ENCODE data around the gene ANKRD36C. TPM values are rescaled to one million over a fixed set of nuclear protein-coding genes. Genes with fewer than 3 reads are reported as not detected.
A peak's percentile ranks its signal among the peaks of the same experiment; 100 is the strongest.
"Not testable (repeated sequence)": the region's sequence is repeated elsewhere in the genome, so short reads cannot be mapped to it uniquely, and the experiment has no call there.

The ANKRD36C gene
- total RNA-seq, 1 donor: 42.7 TPM

- DNase-seq (ENCODE audit: insufficient read length, low spot score, missing footprints); H2AFZ ChIP-seq (ENCODE audit: low read length); H3K79me2 ChIP-seq (ENCODE audit: insufficient read depth, low read length); H3K36me3 ChIP-seq (ENCODE audit: insufficient read depth, low read length); H3K27ac ChIP-seq (ENCODE audit: low read depth, low read length); H3K4me1 ChIP-seq (ENCODE audit: insufficient read depth, low read length); H3K27me3 ChIP-seq (ENCODE audit: insufficient read depth, low read length); H3K4me3 ChIP-seq (ENCODE audit: insufficient read depth, low read length); H3K9me3 ChIP-seq (ENCODE audit: low read depth, low read length); H4K20me1 ChIP-seq (ENCODE audit: insufficient read depth, low read length); H3K4me2 ChIP-seq (ENCODE audit: insufficient read depth, low read length): not testable (repeated sequence)
Observed at GRCh38 chr2:96019909-96020590, 28.4 kb upstream of the ANKRD36C start.

GRCh38 chr2:96016321-96016720 lies 24.7 kb upstream of the ANKRD36C start:
- not testable (repeated sequence) for H3K4me3 ChIP-seq (ENCODE audit: insufficient read depth, low read length); H2AFZ ChIP-seq (ENCODE audit: low read length); H4K20me1 ChIP-seq (ENCODE audit: insufficient read depth, low read length); H3K27ac ChIP-seq (ENCODE audit: low read depth, low read length); DNase-seq (ENCODE audit: insufficient read length, low spot score, missing footprints); H3K9me3 ChIP-seq (ENCODE audit: low read depth, low read length); H3K4me2 ChIP-seq (ENCODE audit: insufficient read depth, low read length); H3K27me3 ChIP-seq (ENCODE audit: insufficient read depth, low read length); H3K4me1 ChIP-seq (ENCODE audit: insufficient read depth, low read length); H3K79me2 ChIP-seq (ENCODE audit: insufficient read depth, low read length); H3K36me3 ChIP-seq (ENCODE audit: insufficient read depth, low read length)

- not testable (repeated sequence) for H2AFZ ChIP-seq (ENCODE audit: low read length); H3K27ac ChIP-seq (ENCODE audit: low read depth, low read length); H3K4me3 ChIP-seq (ENCODE audit: insufficient read depth, low read length); H3K4me2 ChIP-seq (ENCODE audit: insufficient read depth, low read length); H3K9me3 ChIP-seq (ENCODE audit: low read depth, low read length); H4K20me1 ChIP-seq (ENCODE audit: insufficient read depth, low read length); H3K79me2 ChIP-seq (ENCODE audit: insufficient read depth, low read length); DNase-seq (ENCODE audit: insufficient read length, low spot score, missing footprints); H3K4me1 ChIP-seq (ENCODE audit: insufficient read depth, low read length); H3K36me3 ChIP-seq (ENCODE audit: insufficient read depth, low read length); H3K27me3 ChIP-seq (ENCODE audit: insufficient read depth, low read length)
Observed at GRCh38 chr2:96012792-96013264, 21.2 kb upstream of the ANKRD36C start.

GRCh38 chr2:96012086-96012791 lies 20.6 kb upstream of the ANKRD36C start:
- not testable (repeated sequence) for H3K4me1 ChIP-seq (ENCODE audit: insufficient read depth, low read length); H4K20me1 ChIP-seq (ENCODE audit: insufficient read depth, low read length); DNase-seq (ENCODE audit: insufficient read length, low spot score, missing footprints); H3K27me3 ChIP-seq (ENCODE audit: insufficient read depth, low read length); H3K27ac ChIP-seq (ENCODE audit: low read depth, low read length); H2AFZ ChIP-seq (ENCODE audit: low read length); H3K79me2 ChIP-seq (ENCODE audit: insufficient read depth, low read length); H3K4me2 ChIP-seq (ENCODE audit: insufficient read depth, low read length); H3K9me3 ChIP-seq (ENCODE audit: low read depth, low read length); H3K36me3 ChIP-seq (ENCODE audit: insufficient read depth, low read length); H3K4me3 ChIP-seq (ENCODE audit: insufficient read depth, low read length)

- H3K36me3 ChIP-seq (ENCODE audit: insufficient read depth, low read length); H3K4me2 ChIP-seq (ENCODE audit: insufficient read depth, low read length); H3K9me3 ChIP-seq (ENCODE audit: low read depth, low read length); H3K4me3 ChIP-seq (ENCODE audit: insufficient read depth, low read length); H2AFZ ChIP-seq (ENCODE audit: low read length); DNase-seq (ENCODE audit: insufficient read length, low spot score, missing footprints); H4K20me1 ChIP-seq (ENCODE audit: insufficient read depth, low read length); H3K4me1 ChIP-seq (ENCODE audit: insufficient read depth, low read length); H3K27ac ChIP-seq (ENCODE audit: low read depth, low read length); H3K79me2 ChIP-seq (ENCODE audit: insufficient read depth, low read length): not testable (repeated sequence)
- H3K27me3 ChIP-seq (ENCODE audit: insufficient read depth, low read length): peaks cover 10% of the 10 kb centered on the region
- peak; percentile 19 for TF ChIP-seq CTCF (IDR thresholded peaks at IDR 0.05; ENCODE audit: extremely low read depth, low read depth, low read length)
Observed at GRCh38 chr2:96011129-96011455, 19.5 kb upstream of the ANKRD36C start.

- peak; percentile 79 for DNase-seq (ENCODE audit: insufficient read length, low spot score, missing footprints)
- not testable (repeated sequence) for H2AFZ ChIP-seq (ENCODE audit: low read length)
Observed at GRCh38 chr2:96010320-96011128, 18.9 kb upstream of the ANKRD36C start.

GRCh38 chr2:96009833-96010232 lies 18.2 kb upstream of the ANKRD36C start:
- H3K79me2 ChIP-seq (ENCODE audit: insufficient read depth, low read length); H3K4me1 ChIP-seq (ENCODE audit: insufficient read depth, low read length); H4K20me1 ChIP-seq (ENCODE audit: insufficient read depth, low read length); H3K27ac ChIP-seq (ENCODE audit: low read depth, low read length); H3K9me3 ChIP-seq (ENCODE audit: low read depth, low read length); H3K36me3 ChIP-seq (ENCODE audit: insufficient read depth, low read length): not testable (repeated sequence)
- Histone ChIP-seq H2AFZ (ENCODE audit: low read length) (peak overlapping the region; percentile 60), H3K4me2 (ENCODE audit: insufficient read depth, low read length) (peak overlapping the region; percentile 69), H3K4me3 (ENCODE audit: insufficient read depth, low read length) (peak overlapping the region; percentile 66), H3K27me3 (ENCODE audit: insufficient read depth, low read length) (peaks cover 10% of the 10 kb centered on the region)
- peak; percentile 53 for DNase-seq (ENCODE audit: insufficient read length, low spot score, missing footprints)

More at GRCh38 chr2:96010320-96011128, 18.9 kb upstream of the ANKRD36C start:
- H3K4me1 ChIP-seq (ENCODE audit: insufficient read depth, low read length); H3K27ac ChIP-seq (ENCODE audit: low read depth, low read length); H3K79me2 ChIP-seq (ENCODE audit: insufficient read depth, low read length); H4K20me1 ChIP-seq (ENCODE audit: insufficient read depth, low read length); H3K9me3 ChIP-seq (ENCODE audit: low read depth, low read length); H3K36me3 ChIP-seq (ENCODE audit: insufficient read depth, low read length): not testable (repeated sequence)
- H3K27me3 ChIP-seq (ENCODE audit: insufficient read depth, low read length): peaks cover 10% of the 10 kb centered on the region
- peak overlapping the region; percentile 69 for H3K4me2 ChIP-seq (ENCODE audit: insufficient read depth, low read length)
- peak overlapping the region; percentile 66 for H3K4me3 ChIP-seq (ENCODE audit: insufficient read depth, low read length)

GRCh38 chr2:96008051-96008450 lies 16.4 kb upstream of the ANKRD36C start:
- H3K27me3 ChIP-seq (ENCODE audit: insufficient read depth, low read length): peaks cover 10% of the 10 kb centered on the region
- H3K4me2 ChIP-seq (ENCODE audit: insufficient read depth, low read length); H4K20me1 ChIP-seq (ENCODE audit: insufficient read depth, low read length); H2AFZ ChIP-seq (ENCODE audit: low read length); H3K4me3 ChIP-seq (ENCODE audit: insufficient read depth, low read length); H3K27ac ChIP-seq (ENCODE audit: low read depth, low read length); H3K4me1 ChIP-seq (ENCODE audit: insufficient read depth, low read length); DNase-seq (ENCODE audit: insufficient read length, low spot score, missing footprints); H3K36me3 ChIP-seq (ENCODE audit: insufficient read depth, low read length); H3K9me3 ChIP-seq (ENCODE audit: low read depth, low read length); H3K79me2 ChIP-seq (ENCODE audit: insufficient read depth, low read length): not testable (repeated sequence)
